ENCODE data around the gene SPDEF.

SPDEF gene

GRCh38 chr6:34556031-34556471 is at the start of gene SPDEF:
Gene SPDEF, minus strand, starts transcription at chr6:34556329. Its CDS starts 11,874 bp downstream, at chr6:34544455.
- Histone ChIP-seq H3K9me3 (ENCODE audit: low read length) (0 out of 2 replicates have a peak, but pooled peaks cover 3% of the 10 kb centered on the region), H3K4me1 (ENCODE audit: insufficient read depth, low read length, severe bottlenecking) (no peaks in the 10 kb centered on the region), H3K9me2 (ENCODE audit: low read depth, low read length) (no peaks in the 10 kb centered on the region), H2AFZ (ENCODE audit: low read length) (no peak within 1 kb of the TSS), H3K36me3 (ENCODE audit: insufficient read depth, low read length) (no peaks in the 10 kb centered on the region), H3K4me2 (ENCODE audit: low read length) (no peak within 1 kb of the TSS), H3F3A (ENCODE audit: insufficient read depth, low read length) (no peaks in the 10 kb centered on the region), H3K27ac (ENCODE audit: low read depth, low read length, poor library complexity, severe bottlenecking) (no peak within 1 kb of the TSS), H3K4me3 (ENCODE audit: low read depth, low read length, poor library complexity, severe bottlenecking) (no peak within 1 kb of the TSS), H3K27me3 (ENCODE audit: insufficient read depth, low read length) (peaks cover 7% of the 10 kb centered on the region), H4K20me1 (ENCODE audit: insufficient read depth, low read length) (no peaks in the 10 kb centered on the region), H3K79me2 (ENCODE audit: insufficient read depth, low read length) (no peaks in the 10 kb centered on the region), H3K9ac (ENCODE audit: low read length) (no peak within 1 kb of the TSS)
- no peak for TF ChIP-seq EZH2 (IDR thresholded peaks at IDR 0.05; ENCODE audit: borderline replicate concordance, low read length)
- TF ChIP-seq, protein P1, sequence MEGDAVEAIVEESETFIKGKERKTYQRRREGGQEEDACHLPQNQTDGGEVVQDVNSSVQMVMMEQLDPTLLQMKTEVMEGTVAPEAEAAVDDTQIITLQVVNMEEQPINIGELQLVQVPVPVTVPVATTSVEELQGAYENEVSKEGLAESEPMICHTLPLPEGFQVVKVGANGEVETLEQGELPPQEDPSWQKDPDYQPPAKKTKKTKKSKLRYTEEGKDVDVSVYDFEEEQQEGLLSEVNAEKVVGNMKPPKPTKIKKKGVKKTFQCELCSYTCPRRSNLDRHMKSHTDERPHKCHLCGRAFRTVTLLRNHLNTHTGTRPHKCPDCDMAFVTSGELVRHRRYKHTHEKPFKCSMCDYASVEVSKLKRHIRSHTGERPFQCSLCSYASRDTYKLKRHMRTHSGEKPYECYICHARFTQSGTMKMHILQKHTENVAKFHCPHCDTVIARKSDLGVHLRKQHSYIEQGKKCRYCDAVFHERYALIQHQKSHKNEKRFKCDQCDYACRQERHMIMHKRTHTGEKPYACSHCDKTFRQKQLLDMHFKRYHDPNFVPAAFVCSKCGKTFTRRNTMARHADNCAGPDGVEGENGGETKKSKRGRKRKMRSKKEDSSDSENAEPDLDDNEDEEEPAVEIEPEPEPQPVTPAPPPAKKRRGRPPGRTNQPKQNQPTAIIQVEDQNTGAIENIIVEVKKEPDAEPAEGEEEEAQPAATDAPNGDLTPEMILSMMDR (IDR thresholded peaks at IDR 0.05; ENCODE audit: low read length): no peak

DNA sequence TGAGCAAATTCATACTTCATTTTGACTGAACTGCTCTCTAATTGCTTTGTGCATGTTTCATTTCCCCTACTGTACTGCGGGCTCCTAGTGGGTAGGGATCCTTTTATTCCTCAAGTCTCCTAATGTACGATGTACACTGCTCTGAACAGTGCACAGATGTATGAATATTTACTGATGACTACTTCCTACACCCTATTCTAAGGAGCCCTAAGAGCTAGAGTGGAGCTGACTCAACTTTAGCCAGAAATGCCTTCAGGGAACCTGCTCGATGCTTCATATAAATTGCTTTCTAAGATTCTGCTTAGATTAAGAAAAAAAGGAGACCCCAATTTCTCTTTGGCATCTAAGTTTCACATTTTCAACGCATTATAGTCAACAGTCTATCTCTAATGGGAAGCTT is 47.6 kb upstream of the SPDEF start:
- no peak overlapping the region for H3K4me3 ChIP-seq (ENCODE audit: low read depth, low read length, poor library complexity, severe bottlenecking)
- no peak overlapping the region for H3K27ac ChIP-seq (ENCODE audit: low read depth, low read length, poor library complexity, severe bottlenecking)
- H3F3A ChIP-seq (ENCODE audit: insufficient read depth, low read length): no peaks in the 10 kb centered on the region
- no peak overlapping the region for H3K9ac ChIP-seq (ENCODE audit: low read length)
- H3K9me2 ChIP-seq (ENCODE audit: low read depth, low read length): no peaks in the 10 kb centered on the region
- TF ChIP-seq, protein P1 (IDR thresholded peaks at IDR 0.05; ENCODE audit: low read length): no peak
- TF ChIP-seq EZH2 (IDR thresholded peaks at IDR 0.05; ENCODE audit: borderline replicate concordance, low read length): no peak
- H3K9me3 ChIP-seq (ENCODE audit: low read length): no peaks in the 10 kb centered on the region
- H2AFZ ChIP-seq (ENCODE audit: low read length): no peak overlapping the region
- no peaks in the 10 kb centered on the region for H3K4me1 ChIP-seq (ENCODE audit: insufficient read depth, low read length, severe bottlenecking)
- no peak overlapping the region for H3K4me2 ChIP-seq (ENCODE audit: low read length)
- H3K27me3 ChIP-seq (ENCODE audit: insufficient read depth, low read length): no peaks in the 10 kb centered on the region
- H4K20me1 ChIP-seq (ENCODE audit: insufficient read depth, low read length): no peaks in the 10 kb centered on the region
- peaks cover 52% of the 10 kb centered on the region; the same call in 1 of the 2 replicates for H3K36me3 ChIP-seq (ENCODE audit: insufficient read depth, low read length)
- no peaks in the 10 kb centered on the region for H3K79me2 ChIP-seq (ENCODE audit: insufficient read depth, low read length)

GRCh38 chr6:34602318-34603111 is 46.4 kb upstream of the SPDEF start:
- Histone ChIP-seq H3K4me1 (ENCODE audit: insufficient read depth, low read length, severe bottlenecking) (peaks cover 5% of the 10 kb centered on the region), H3F3A (ENCODE audit: insufficient read depth, low read length) (no peaks in the 10 kb centered on the region), H3K9me3 (ENCODE audit: low read length) (no peaks in the 10 kb centered on the region), H3K9ac (ENCODE audit: low read length) (no peak overlapping the region), H3K27me3 (ENCODE audit: insufficient read depth, low read length) (no peaks in the 10 kb centered on the region), H3K79me2 (ENCODE audit: insufficient read depth, low read length) (peaks cover 3% of the 10 kb centered on the region; the same call in 1 of the 2 replicates), H3K4me2 (ENCODE audit: low read length) (no peak overlapping the region), H3K4me3 (ENCODE audit: low read depth, low read length, poor library complexity, severe bottlenecking) (no peak overlapping the region), H2AFZ (ENCODE audit: low read length) (no peak overlapping the region), H3K9me2 (ENCODE audit: low read depth, low read length) (no peaks in the 10 kb centered on the region), H3K27ac (ENCODE audit: low read depth, low read length, poor library complexity, severe bottlenecking) (no peak overlapping the region), H3K36me3 (ENCODE audit: insufficient read depth, low read length) (peaks cover 43% of the 10 kb centered on the region; the same call in 1 of the 2 replicates), H4K20me1 (ENCODE audit: insufficient read depth, low read length) (no peaks in the 10 kb centered on the region)
- TF ChIP-seq EZH2 (IDR thresholded peaks at IDR 0.05; ENCODE audit: borderline replicate concordance, low read length): no peak
- TF ChIP-seq, protein P1 (IDR thresholded peaks at IDR 0.05; ENCODE audit: low read length): no peak
